ENCODE measurements around the gene ZNF821. TPM values are rescaled to one million over a fixed set of nuclear protein-coding genes. Genes with fewer than 3 reads are reported as not detected.
"Not testable (repeated sequence)": the region's sequence is repeated elsewhere in the genome, so short reads cannot be mapped to it uniquely, and the experiment has no call there.

ZNF821 gene
- total and polyA plus RNA-seq, 7 donors, result 2.3 to 16.8 (median 9.5) TPM

- intact Hi-C loops (cut with DNase I), result loop anchor here (2.0 to 5.0 kb wide), 2 partner anchors 36 to 37 kb away; partner anchors contain the start of genes AP1G1 and ZNF821
- TF ChIP-seq POLR2A (IDR thresholded peaks at IDR 0.05) (peak; percentile 73 to 80), POLR2AphosphoS5 (IDR thresholded peaks at IDR 0.05) (peak; percentile 89 to 96 (median 96)), EP300 (IDR thresholded peaks at IDR 0.05) (peak in 1 of 4 donors; percentile 70), CTCF (IDR thresholded peaks at IDR 0.05) (no peak)
- Histone ChIP-seq H3K27me3 (no peaks in the 10 kb centered on the region), H3K4me1 (peaks cover 0 to 22% (median 15%) of the 10 kb centered on the region in 4 donors), H3K36me3 (peaks cover 10 to 32% (median 24%) of the 10 kb centered on the region in 4 donors), H3K4me3 (peak within 1 kb of the TSS; percentile 81 to 94 (median 92)), H3K9me3 (no peaks in the 10 kb centered on the region), H3K27ac (peak within 1 kb of the TSS; percentile 83 to 91 (median 88))
- 0 to 1% methylated on average over 62 of the region's 62 CpGs for WGBS, 2 donors
- DNase-seq, result peak; percentile 96
Observed at GRCh38 chr16:71845639-71846430, 38.1 kb downstream of the ZNF821 start, which contains the start of gene ATXN1L. TSS of gene ATXN1L (plus strand) at chr16:71845976. CDS start at chr16:71849741, 3,765 bp downstream.

- DNase-seq, result no peak
- TF ChIP-seq EP300 (IDR thresholded peaks at IDR 0.05) (no peak), POLR2A (IDR thresholded peaks at IDR 0.05) (no peak), POLR2AphosphoS5 (IDR thresholded peaks at IDR 0.05) (no peak), CTCF (IDR thresholded peaks at IDR 0.05) (no peak)
- H3K4me3 ChIP-seq, result no peak overlapping the region
- H3K27ac ChIP-seq, result no peak overlapping the region
- 67 to 69% methylated on average over 2 of the region's 2 CpGs for WGBS, 2 donors
- no peaks in the 10 kb centered on the region for H3K9me3 ChIP-seq
- H3K4me1 ChIP-seq, result peaks cover 0 to 22% (median 15%) of the 10 kb centered on the region in 4 donors
- H3K36me3 ChIP-seq, result peaks cover 0 to 9% (median 4%) of the 10 kb centered on the region in 4 donors
- intact Hi-C loops (cut with DNase I), result no loop called here
- H3K27me3 ChIP-seq, result no peaks in the 10 kb centered on the region
Observed at GRCh38 chr16:71843572-71843971, 40.4 kb downstream of the ZNF821 start.

GRCh38 chr16:71840052-71840451 lies 43.9 kb downstream of the ZNF821 start:
- peaks cover 0 to 1% (median under 1%) of the 10 kb centered on the region in 4 donors for H3K4me1 ChIP-seq
- DNase-seq, result no peak
- H3K9me3 ChIP-seq, result no peaks in the 10 kb centered on the region
- 58 to 78% methylated on average over 7 of the region's 7 CpGs for WGBS, 2 donors
- TF ChIP-seq EP300 (IDR thresholded peaks at IDR 0.05) (no peak), POLR2A (IDR thresholded peaks at IDR 0.05) (no peak), POLR2AphosphoS5 (IDR thresholded peaks at IDR 0.05) (no peak), CTCF (IDR thresholded peaks at IDR 0.05) (no peak)
- no peak overlapping the region for H3K27ac ChIP-seq
- no peaks in the 10 kb centered on the region for H3K36me3 ChIP-seq
- H3K27me3 ChIP-seq, result no peaks in the 10 kb centered on the region
- no peak overlapping the region for H3K4me3 ChIP-seq
- intact Hi-C loops (cut with DNase I), result no loop called here

GRCh38 chr16:71837150-71837549 lies 46.8 kb downstream of the ZNF821 start:
- intact Hi-C loops (cut with DNase I), result no loop called here
- no peak for TF ChIP-seq POLR2A (IDR thresholded peaks at IDR 0.05)
- H3K9me3 ChIP-seq, result no peaks in the 10 kb centered on the region
- H3K36me3 ChIP-seq, result no peaks in the 10 kb centered on the region
- no peak for DNase-seq
- no peak overlapping the region for H3K4me3 ChIP-seq
- 92 to 97% methylated on average over 3 of the region's 3 CpGs for WGBS, 2 donors
- H3K27ac ChIP-seq, result no peak overlapping the region
- no peaks in the 10 kb centered on the region for H3K27me3 ChIP-seq
- H3K4me1 ChIP-seq, result no peaks in the 10 kb centered on the region

- intact Hi-C loops (cut with DNase I), result no loop called here
- Histone ChIP-seq H3K36me3 (no peaks in the 10 kb centered on the region), H3K4me3 (no peak overlapping the region), H3K9me3 (no peaks in the 10 kb centered on the region), H3K27me3 (no peaks in the 10 kb centered on the region), H3K27ac (no peak overlapping the region), H3K4me1 (no peaks in the 10 kb centered on the region)
- TF ChIP-seq POLR2A (IDR thresholded peaks at IDR 0.05) (no peak), POLR2AphosphoS5 (IDR thresholded peaks at IDR 0.05) (no peak), CTCF (IDR thresholded peaks at IDR 0.05) (no peak), EP300 (IDR thresholded peaks at IDR 0.05) (no peak)
- DNase-seq, result no peak
- 90 to 91% methylated on average over 3 of the region's 3 CpGs for WGBS, 2 donors
Observed at GRCh38 chr16:71834291-71834690, 49.7 kb downstream of the ZNF821 start.

- H3K27ac ChIP-seq; DNase-seq; H3K27me3 ChIP-seq; H3K36me3 ChIP-seq; intact Hi-C loops (cut with DNase I); H3K9me3 ChIP-seq; H3K4me3 ChIP-seq; H3K4me1 ChIP-seq: not testable (repeated sequence)
- WGBS, 2 donors, result 91 to 92% methylated on average over 2 of the region's 2 CpGs
Observed at GRCh38 chr16:71832112-71832511, 51.9 kb downstream of the ZNF821 start.

- intact Hi-C loops (cut with DNase I); H3K4me3 ChIP-seq; H3K4me1 ChIP-seq; DNase-seq; H3K27me3 ChIP-seq; H3K36me3 ChIP-seq; H3K27ac ChIP-seq; H3K9me3 ChIP-seq: not testable (repeated sequence)
- 88 to 92% methylated on average over 3 of the region's 3 CpGs for WGBS, 2 donors
Observed at GRCh38 chr16:71831698-71832097, 52.3 kb downstream of the ZNF821 start.

All from sigmoid colon (tissue), 7 donors.